H1 (cell line): ENCODE measurements around the gene AMT. TPM values are rescaled to one million over a fixed set of nuclear protein-coding genes. Genes with fewer than 3 reads are reported as not detected.

Experiments used
- CTCF ChIA-PET: fragments of 300-600 bp; sonication (Branson Sonifier 250); formaldehyde crosslinking; loops from one replicate; lab custom pipeline; 2021; ENCODE audit not compliant: partially characterized antibody; lab: Charles Lee
- POLR2A ChIA-PET: fragments of 300-600 bp; sonication (Branson Sonifier 250); formaldehyde crosslinking; loops from one replicate; lab custom pipeline; 2021; ENCODE audit warnings: inconsistent platforms; ENCODE audit not compliant: partially characterized antibody; lab: Charles Lee
- DNase-seq, 2 experiments: peaks; one replicate each; pipeline versions ENCODE4 v3.0.0 to v3.0.0-alpha.2; 2010 to 2022; ENCODE audit warnings: low spot score in 2 of 2, low read depth in 1 of 2, mixed read lengths in 1 of 2
- FAIRE-seq: peaks from 2 replicates; lab custom pipeline; 2011; peaks lifted over from hg19 to GRCh38; lab: Jason Lieb, UNC
- H2AFZ ChIP-seq: 2 replicates; pipeline ENCODE4 v1.8.1; 2012; ENCODE audit warnings: low read length, inconsistent platforms
- H2AK5ac ChIP-seq: 2 replicates; pipeline ENCODE4 v1.6.1; 2013; ENCODE audit warnings: low read depth, low read length
- H2BK120ac ChIP-seq: replicated peaks from 2 replicates; pipeline ENCODE3; 2013; ENCODE audit warnings: low read depth, low read length, inconsistent platforms
- H2BK12ac ChIP-seq: 2 replicates; pipeline ENCODE4 v1.6.1; 2013; ENCODE audit warnings: low read depth, low read length
- H2BK15ac ChIP-seq: 2 replicates; pipeline ENCODE4 v1.6.1; 2013; ENCODE audit warnings: low read length
- H2BK20ac ChIP-seq: 2 replicates; pipeline ENCODE4 v1.6.1; 2013; ENCODE audit warnings: low read length
- H2BK5ac ChIP-seq: 2 replicates; pipeline ENCODE4 v1.6.1; 2013; ENCODE audit warnings: low read depth, low read length
- H3K14ac ChIP-seq: 2 replicates; pipeline ENCODE4 v1.6.1; 2013; ENCODE audit warnings: inconsistent platforms; ENCODE audit not compliant: insufficient read length
- H3K18ac ChIP-seq: 2 replicates; pipeline ENCODE4 v1.6.1; 2013; ENCODE audit warnings: low read length; ENCODE audit errors: extremely low read depth
- H3K23ac ChIP-seq: 2 replicates; pipeline ENCODE4 v1.6.1; 2013; ENCODE audit warnings: inconsistent platforms; ENCODE audit not compliant: insufficient read length
- H3K23me2 ChIP-seq: 2 replicates; pipeline ENCODE4 v1.6.1; 2013; ENCODE audit warnings: low read depth, low read length
- H3K27ac ChIP-seq: 2 replicates; pipeline ENCODE4 v1.6.1; 2011; ENCODE audit warnings: low read depth, low read length, inconsistent platforms
- H3K27me3 ChIP-seq, 4 experiments: replicated peaks in 1 of 4; 1 replicate in 1 of 4; 2 replicates in 3 of 4; pipeline versions ENCODE4 v1.6.1 to v1.8.1; 2011 to 2013; ENCODE audit warnings: low read length in 3 of 4, mild to moderate bottlenecking in 3 of 4, inconsistent platforms in 2 of 4, mixed read lengths in 2 of 4, moderate library complexity in 1 of 4; ENCODE audit not compliant: control insufficient read depth in 3 of 4, insufficient read depth in 3 of 4; ENCODE audit errors: extremely low read depth in 1 of 4
- H3K36me3 ChIP-seq, 4 experiments: 2 replicates each; pipeline versions ENCODE4 v1.6.1 to v1.8.1; 2011 to 2013; ENCODE audit warnings: mild to moderate bottlenecking in 4 of 4, low read length in 3 of 4, moderate library complexity in 2 of 4, control low read depth in 1 of 4, inconsistent platforms in 1 of 4; ENCODE audit not compliant: insufficient read depth in 4 of 4, control insufficient read depth in 2 of 4
- H3K4ac ChIP-seq: replicated peaks from 2 replicates; pipeline ENCODE3; 2013; ENCODE audit warnings: low read length, low read depth, mixed read lengths, inconsistent platforms; ENCODE audit not compliant: insufficient read length
- H3K4me1 ChIP-seq, 4 experiments: replicated peaks in 1 of 4; 1 replicate in 1 of 4; 2 replicates in 3 of 4; pipeline versions ENCODE4 v1.6.1 to v1.8.1; 2011 to 2013; ENCODE audit warnings: low read length in 3 of 4, inconsistent platforms in 2 of 4, mixed read lengths in 1 of 4; ENCODE audit not compliant: insufficient read depth in 4 of 4, control insufficient read depth in 3 of 4
- H3K4me2 ChIP-seq, 2 experiments: 2 replicates each; pipeline versions ENCODE4 v1.6.1 to v1.8.1; 2011 to 2013; ENCODE audit warnings: low read depth in 2 of 2, low read length in 2 of 2, control low read depth in 1 of 2, inconsistent platforms in 1 of 2, mild to moderate bottlenecking in 1 of 2; ENCODE audit not compliant: insufficient read depth in 1 of 2
- H3K4me3 ChIP-seq, 4 experiments: fragments of 200-600, 300-600 bp in 1 of 4; sonication (generic), shearing (Covaris generic), sonication (Bioruptor Twin) in 1 of 4; 2 replicates each; pipeline versions ENCODE4 v1.5.1 to v1.8.1; 2011 to 2016; ENCODE audit warnings: low read length in 4 of 4, low read depth in 3 of 4, control low read depth in 2 of 4, inconsistent platforms in 2 of 4, mild to moderate bottlenecking in 2 of 4, mixed read lengths in 1 of 4, moderate library complexity in 1 of 4; ENCODE audit not compliant: insufficient read depth in 2 of 4; ENCODE audit errors: extremely low read depth in 1 of 4
- H3K56ac ChIP-seq: replicated peaks from 2 replicates; pipeline ENCODE3; 2013; ENCODE audit warnings: low read depth, mild to moderate bottlenecking, mixed read lengths, low read length, inconsistent platforms; ENCODE audit not compliant: insufficient read length
- H3K79me1 ChIP-seq: 2 replicates; pipeline ENCODE4 v1.6.1; 2013; ENCODE audit warnings: low read depth, low read length, control low read depth
- H3K79me2 ChIP-seq, 2 experiments: 2 replicates each; pipeline versions ENCODE4 v1.6.1 to v1.8.1; 2012 to 2013; ENCODE audit warnings: low read length in 2 of 2, mild to moderate bottlenecking in 2 of 2, inconsistent platforms in 1 of 2; ENCODE audit not compliant: insufficient read depth in 2 of 2, control insufficient read depth in 1 of 2
- H3K9ac ChIP-seq, 4 experiments: replicated peaks in 1 of 4; 1 replicate in 1 of 4; 2 replicates in 3 of 4; pipeline versions ENCODE4 v1.6.1 to v1.8.1; 2011 to 2013; ENCODE audit warnings: low read depth in 3 of 4, low read length in 3 of 4, control low read depth in 2 of 4, mild to moderate bottlenecking in 2 of 4, moderate library complexity in 2 of 4, inconsistent platforms in 1 of 4; ENCODE audit errors: extremely low read depth in 1 of 4
- H3K9me3 ChIP-seq, 2 experiments: 2 replicates each; pipeline versions ENCODE4 v1.6.1 to v1.8.1; 2012 to 2013; ENCODE audit warnings: mild to moderate bottlenecking in 2 of 2, moderate library complexity in 2 of 2, control low read depth in 1 of 2, inconsistent platforms in 1 of 2, low read depth in 1 of 2, low read length in 1 of 2, mixed read lengths in 1 of 2; ENCODE audit not compliant: insufficient read depth in 2 of 2
- H4K20me1 ChIP-seq, 2 experiments: replicated peaks in 1 of 2; 2 replicates each; pipeline versions ENCODE3 to v1.8.1; 2011 to 2013; ENCODE audit warnings: inconsistent platforms in 2 of 2, low read length in 2 of 2, mild to moderate bottlenecking in 1 of 2; ENCODE audit not compliant: insufficient read depth in 2 of 2, control insufficient read depth in 1 of 2
- H4K5ac ChIP-seq: 2 replicates; pipeline ENCODE4 v1.6.1; 2013; ENCODE audit warnings: low read length, low read depth, mixed read lengths, inconsistent platforms; ENCODE audit not compliant: insufficient read length
- H4K8ac ChIP-seq: 2 replicates; pipeline ENCODE4 v1.8.0; 2013; ENCODE audit warnings: mild to moderate bottlenecking, moderate library complexity, low read length, inconsistent platforms; ENCODE audit not compliant: insufficient read depth; ENCODE audit errors: extremely low read depth
- H4K91ac ChIP-seq: replicated peaks from 2 replicates; pipeline ENCODE3; 2013; ENCODE audit warnings: low read length, mixed read lengths, inconsistent platforms; ENCODE audit not compliant: insufficient read length
- KDM1A ChIP-seq: fragments of 200-600, 300-600 bp; sonication (generic); IDR thresholded peaks from 2 replicates; pipeline ENCODE4 v1.7.1; 2016; ENCODE audit warnings: mild to moderate bottlenecking, low read length, borderline replicate concordance
- RXRA ChIP-seq: IDR thresholded peaks from 2 replicates; pipeline ENCODE4 v1.6.1; 2011; ENCODE audit warnings: low read depth, mild to moderate bottlenecking, low read length, moderate library complexity; ENCODE audit not compliant: insufficient read depth
- SP4 ChIP-seq: IDR thresholded peaks from 2 replicates; pipeline ENCODE4 v1.6.1; 2012; ENCODE audit warnings: low read length, inconsistent platforms
- WGBS, 2 experiments: shearing (Covaris generic) in 1 of 2; methylation state at CpG; one replicate each; pipeline versions ENCODE4 v1.1.6 to v1.1.7; 2013 to 2015; ENCODE audit warnings: low lambda C conversion rate in 2 of 2, mixed read lengths in 2 of 2, inconsistent platforms in 1 of 2, low coverage in 1 of 2, missing lambda C conversion rate in 1 of 2; ENCODE audit not compliant: insufficient replicate concordance in 2 of 2, insufficient coverage in 1 of 2, insufficient read length in 1 of 2; ENCODE audit errors: extremely low coverage in 1 of 2, missing lambda C conversion rate in 1 of 2; 5-methylcytosine and 5-hydroxymethylcytosine counted together
- polyA plus RNA-seq, 7 experiments: library from polyadenylated mRNA; depleted of rRNA in 3 of 7; stranded (reverse) in 5 of 7; unstranded in 2 of 7; fragments of >200 nt in 5 of 7; fragments of 200-250 nt in 2 of 7; gene quantifications; 1 replicate in 5 of 7; 2 replicates in 1 of 7; 4 replicates in 1 of 7; pipeline versions ENCODE4 v1.2.1 to v1.2.3, GENCODE V29; 2011 to 2013; ENCODE audit warnings: missing spikeins in 2 of 7, mixed read lengths in 2 of 7
- total RNA-seq: library from RNA; stranded (reverse); fragmentation: NEBNext Ultra II Directional; extraction: Animal tissue kit (Norgen Biotek cat#: 25700); gene quantifications from 2 replicates; pipeline ENCODE4 v1.2.1, GENCODE V29; 2021

AMT gene
- total and polyA plus RNA-seq, 2 of the 8 experiments (the other 6 are each of a cell fraction or from before 2014, with no cell fraction given): 46.5 to 92.4 TPM

GRCh38 chr3:49410066-49410845 lies 12.0 kb downstream of the AMT start:
- Histone ChIP-seq H3K4me2 (peak overlapping the region; percentile 80 to 93), H3K56ac (no peak overlapping the region), H3K79me2 (peaks cover 36 to 61% of the 10 kb centered on the region in 2 experiments), H3K23me2 (peaks cover 16% of the 10 kb centered on the region), H3K14ac (no peak overlapping the region), H2AK5ac (no peak overlapping the region), H3K4me1 (peaks cover 0 to 11% (median 8%) of the 10 kb centered on the region in 4 experiments; a peak in 5 of 7 replicates), H3K4ac (no peak overlapping the region), H4K8ac (no peak overlapping the region), H3K9me3 (no peaks in the 10 kb centered on the region), H2BK15ac (no peak overlapping the region), H2BK120ac (no peak overlapping the region), H3K18ac (no peak overlapping the region), H2BK5ac (no peak overlapping the region), H3K9ac (peak overlapping the region in 2 of 4 experiments; percentile 54 to 81; a peak in 5 of 7 replicates), H3K36me3 (no peaks in the 10 kb centered on the region; a peak in 1 of 8 replicates), H2AFZ (no peak overlapping the region), H3K27ac (no peak overlapping the region), H2BK20ac (no peak overlapping the region), H4K91ac (no peak overlapping the region), H4K5ac (no peak overlapping the region), H2BK12ac (no peak overlapping the region), H3K79me1 (peaks cover 15% of the 10 kb centered on the region), H3K23ac (no peak overlapping the region), H3K4me3 (peak overlapping the region; percentile 76 to 99 (median 90); a peak in 7 of 8 replicates), H3K27me3 (no peaks in the 10 kb centered on the region), H4K20me1 (peaks cover 18 to 21% of the 10 kb centered on the region in 2 experiments)
- no peak for TF ChIP-seq RXRA
- 0 out of 2 replicates have a peak, but pooled peaks have one; percentile 33 for TF ChIP-seq KDM1A
- TF ChIP-seq SP4: no peak
- DNase-seq (no peak), FAIRE-seq (no peak)
- CTCF ChIA-PET: no interaction called here
- WGBS, 2 experiments: 69% methylated on average over 4 of the region's 4 CpGs; no CpG with 5 or more reads in 1 of the 2 experiments
- POLR2A ChIA-PET: interaction anchor here (0.6 to 4.2 kb wide), 13 partner anchors 8 to 139 kb away, joined by 3 to 57 read pairs (median 6); partner anchors contain the start of genes AMT, GPX1 and NICN1
